ENCODE data around the gene MAN1A1.

The MAN1A1 gene

DNA sequence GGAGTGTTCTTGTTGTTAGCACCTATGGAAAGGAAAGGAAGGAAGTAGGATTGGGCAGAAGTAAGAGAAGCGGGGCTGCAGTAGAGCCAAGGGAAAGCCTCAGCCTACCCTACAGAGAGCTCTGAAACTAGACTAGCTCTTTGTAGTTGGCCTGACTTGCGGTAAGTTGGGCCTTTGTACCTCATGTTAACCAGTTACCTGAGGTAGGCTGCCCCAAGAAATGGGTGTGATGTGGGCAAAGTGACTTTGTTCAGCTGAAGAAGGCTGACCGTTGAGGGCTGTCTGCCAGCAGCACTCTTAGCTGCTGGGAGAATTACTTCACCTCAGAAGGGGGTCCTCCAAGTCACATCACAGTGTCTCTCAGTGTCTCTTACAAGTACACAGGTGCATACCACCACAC, 216.2 kb downstream of the MAN1A1 start:
- DNase-seq: peak; percentile 21

DNA sequence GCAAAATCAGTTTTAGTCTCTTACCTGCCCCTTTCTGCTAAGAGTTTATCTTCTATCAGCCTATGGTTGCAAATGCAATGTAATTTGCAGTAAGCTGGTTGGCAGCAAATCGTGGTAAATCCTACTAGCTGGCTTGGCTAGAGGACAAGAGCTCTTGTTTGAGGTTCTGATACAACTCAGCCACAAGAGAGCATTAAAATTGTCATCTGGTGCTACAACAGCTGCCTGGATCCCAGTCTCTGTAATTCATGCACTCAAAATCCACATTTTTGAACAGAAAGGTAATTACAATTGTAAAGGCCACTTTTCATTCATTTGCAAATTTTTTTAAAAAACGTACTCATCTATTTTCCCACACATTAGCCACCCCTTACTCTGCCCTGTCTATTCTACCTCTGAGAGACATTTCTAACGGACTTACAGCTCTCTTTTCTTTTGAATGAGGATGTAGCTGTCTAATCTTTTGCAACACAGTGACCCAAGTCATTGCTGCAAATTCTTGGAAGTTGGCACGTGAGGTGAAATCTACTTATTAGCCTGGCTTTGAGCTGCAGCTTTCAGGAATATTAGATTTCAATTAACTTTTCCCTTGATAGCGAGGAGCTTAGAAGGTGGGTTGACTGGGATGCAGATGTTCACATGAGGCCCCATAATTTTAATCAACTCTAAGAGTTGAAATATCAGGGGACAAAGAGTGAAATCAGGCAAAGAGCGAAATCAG, 217.1 kb downstream of the MAN1A1 start:
- peak; percentile 76 for DNase-seq

DNA sequence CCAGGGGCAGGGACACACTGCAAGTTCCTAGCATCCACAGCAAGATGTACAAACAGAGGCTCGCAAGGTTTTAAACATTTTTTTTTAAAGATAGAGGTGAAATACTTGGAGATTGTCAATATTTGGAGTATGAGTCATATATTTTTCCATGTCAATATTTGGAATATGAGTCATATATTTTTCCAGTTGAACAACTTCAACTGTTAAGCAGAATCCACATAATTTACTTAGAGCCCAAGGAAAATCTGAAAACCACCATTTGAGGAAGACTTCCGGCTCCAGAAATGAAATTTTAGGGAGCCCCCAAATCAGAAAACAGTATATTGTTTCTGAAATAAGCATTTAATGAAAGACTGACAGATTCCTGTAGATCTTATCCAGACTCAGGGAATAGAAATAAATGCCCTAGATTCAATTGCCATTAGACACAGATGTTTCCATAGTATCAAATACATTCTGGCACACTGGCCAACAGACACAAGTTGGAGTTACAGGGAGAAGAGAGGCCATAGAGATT, 219.5 kb downstream of the MAN1A1 start:
- DNase-seq: peak; percentile 10

DNA sequence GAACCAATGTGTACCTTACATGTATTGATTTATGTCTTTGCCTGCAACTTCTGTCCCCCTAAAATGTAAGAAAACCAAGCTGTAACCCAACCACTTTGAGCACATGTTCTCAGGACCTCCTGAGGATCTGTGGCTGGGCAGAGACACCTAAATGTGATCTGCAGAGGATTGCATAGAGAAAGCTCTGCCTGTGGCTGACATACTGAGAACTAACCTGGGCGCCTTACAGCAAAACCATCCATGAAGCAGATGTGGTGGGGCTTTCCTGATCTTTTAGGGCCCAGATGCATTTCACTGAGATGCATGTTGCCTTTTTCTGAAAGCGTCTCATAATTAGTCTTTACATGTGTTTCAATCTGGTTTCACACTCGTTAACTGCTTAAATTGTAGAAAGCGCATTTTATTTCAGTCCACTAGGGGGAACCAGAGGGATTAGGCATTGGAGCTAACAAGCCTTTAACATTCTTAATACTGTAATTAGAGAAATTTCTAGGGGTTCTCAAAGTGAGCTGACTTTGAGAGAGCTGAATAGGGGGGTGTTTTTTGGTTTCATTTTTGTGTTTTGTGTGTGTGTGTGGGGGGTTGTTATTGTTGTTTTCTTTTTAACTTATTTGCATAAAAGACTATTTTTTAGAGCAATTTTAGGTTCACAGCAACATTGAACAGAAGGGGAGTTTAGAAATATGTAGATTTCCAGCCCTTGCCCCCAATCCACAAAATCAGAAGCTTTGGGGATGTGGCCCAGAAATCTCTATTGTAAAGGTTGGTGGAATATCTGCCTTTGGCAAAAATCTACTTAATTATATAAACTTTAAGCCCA, 220.2 kb downstream of the MAN1A1 start:
- peak; percentile 85 for DNase-seq

DNA sequence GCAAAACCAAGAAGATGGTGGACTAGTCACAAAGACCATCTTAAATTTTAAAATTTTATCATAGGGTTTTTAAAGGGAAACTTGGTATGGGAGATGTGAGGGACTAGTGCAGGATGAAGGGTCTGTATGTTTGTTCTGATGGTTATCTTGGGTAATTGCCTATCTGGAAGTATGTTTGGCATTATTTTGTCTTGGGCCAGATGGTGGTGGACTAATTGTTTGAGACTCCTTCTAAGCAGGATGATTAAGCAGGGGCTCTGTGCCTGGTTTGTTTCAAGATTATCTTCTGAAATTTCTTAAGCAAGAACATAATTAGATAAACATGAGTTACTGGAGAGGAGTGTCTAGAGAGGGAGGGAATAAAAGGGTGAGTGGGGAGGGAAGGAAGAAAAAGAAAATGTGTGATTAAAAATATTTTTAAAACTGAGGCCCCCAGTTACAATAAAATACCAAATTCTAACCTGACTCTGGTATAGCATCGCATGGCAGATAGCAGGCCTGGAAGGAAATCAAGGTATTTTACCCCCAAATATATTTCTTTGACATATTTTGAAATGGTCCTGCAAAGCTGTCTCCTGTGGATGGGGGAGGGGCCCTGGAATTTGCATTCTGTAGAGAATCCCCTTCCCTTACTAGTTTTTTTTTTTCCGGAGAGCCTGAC, 221.2 kb downstream of the MAN1A1 start:
- peak; percentile 97 for DNase-seq

DNA sequence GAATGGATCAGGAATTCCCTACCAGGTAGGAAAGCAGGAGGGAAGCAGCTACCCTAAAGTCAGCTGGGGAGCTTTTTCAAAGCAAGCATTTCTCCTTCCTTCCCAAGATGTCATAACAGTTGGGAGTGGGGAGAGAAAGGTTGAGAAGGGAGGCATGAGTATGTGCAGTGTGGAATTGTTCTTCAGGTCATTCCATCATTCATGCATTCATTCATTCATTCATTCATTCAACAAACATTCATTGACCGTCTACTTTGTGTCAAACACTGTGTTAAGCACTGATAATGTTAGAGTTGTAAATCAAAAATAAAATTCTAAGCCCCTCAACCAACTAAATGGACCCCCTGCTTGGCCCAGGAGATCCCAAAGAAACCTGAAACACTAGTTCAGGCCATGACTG, 221.9 kb downstream of the MAN1A1 start:
- no peak for DNase-seq

All from NCI-H82 (cell line).